Neuronal stem cell (in vitro differentiated cells): Measurements from ENCODE around the gene OR13C9.

Experiments used
- DNase-seq: peaks from one replicate; pipeline ENCODE4 v3.0.0-alpha.2; 2013; ENCODE audit warnings: low spot score
- H2AFZ ChIP-seq: one replicate; pipeline ENCODE4 v1.6.1; 2013; ENCODE audit warnings: mild to moderate bottlenecking, low read length, inconsistent platforms
- H2AK5ac ChIP-seq: 2 replicates; pipeline ENCODE4 v1.6.1; 2013; ENCODE audit warnings: low read depth, mild to moderate bottlenecking, inconsistent platforms, low read length, moderate library complexity, mixed read lengths
- H2BK120ac ChIP-seq: 2 replicates; pipeline ENCODE4 v1.6.1; 2013; ENCODE audit warnings: low read depth, mild to moderate bottlenecking, inconsistent platforms, low read length, moderate library complexity, mixed read lengths
- H2BK12ac ChIP-seq: one replicate; pipeline ENCODE4 v1.6.1; 2013; ENCODE audit warnings: low read length, inconsistent platforms
- H2BK15ac ChIP-seq: 2 replicates; pipeline ENCODE4 v1.6.1; 2013; ENCODE audit warnings: mild to moderate bottlenecking, low read length, inconsistent platforms, mixed read lengths
- H2BK5ac ChIP-seq: one replicate; pipeline ENCODE4 v1.6.1; 2013; ENCODE audit warnings: inconsistent platforms, mild to moderate bottlenecking, low read length, moderate library complexity
- H3K14ac ChIP-seq: one replicate; pipeline ENCODE4 v1.6.1; 2013; ENCODE audit warnings: low read length, inconsistent platforms
- H3K18ac ChIP-seq: 2 replicates; pipeline ENCODE4 v1.6.1; 2013; ENCODE audit warnings: low read length, inconsistent platforms
- H3K23ac ChIP-seq: 2 replicates; pipeline ENCODE4 v1.6.1; 2013; ENCODE audit warnings: low read depth, mild to moderate bottlenecking, mixed read lengths, low read length, inconsistent platforms; ENCODE audit not compliant: poor library complexity
- H3K27ac ChIP-seq: replicated peaks from 3 replicates; pipeline ENCODE4 v1.5.1; 2013; ENCODE audit warnings: low read length, inconsistent platforms
- H3K27me3 ChIP-seq, 3 experiments: 2 replicates each; pipeline ENCODE4 v1.6.1; 2013; ENCODE audit warnings: low read length in 3 of 3, mild to moderate bottlenecking in 2 of 3, inconsistent platforms in 1 of 3, low read depth in 1 of 3, mixed read lengths in 1 of 3, moderate library complexity in 1 of 3; ENCODE audit not compliant: control insufficient read depth in 3 of 3, insufficient read depth in 3 of 3
- H3K36me3 ChIP-seq, 2 donors: replicated peaks in 1 of 2; 2 replicates each; pipeline ENCODE4 v1.6.1; 2013; ENCODE audit warnings: low read length in 2 of 2; ENCODE audit not compliant: control insufficient read depth in 2 of 2, insufficient read depth in 2 of 2
- H3K4ac ChIP-seq: 2 replicates; pipeline ENCODE4 v1.6.1; 2013; ENCODE audit warnings: inconsistent platforms, mild to moderate bottlenecking, low read length, moderate library complexity
- H3K4me1 ChIP-seq, 2 donors: 1 replicate in 1 of 2; 2 replicates in 1 of 2; pipeline ENCODE4 v1.6.1; 2013; ENCODE audit warnings: low read length in 2 of 2, low read depth in 1 of 2; ENCODE audit not compliant: control insufficient read depth in 2 of 2, insufficient read depth in 1 of 2
- H3K4me2 ChIP-seq: one replicate; pipeline ENCODE4 v1.6.1; 2013; ENCODE audit warnings: mild to moderate bottlenecking, low read length, inconsistent platforms; ENCODE audit not compliant: insufficient read depth, poor library complexity, severe bottlenecking
- H3K4me3 ChIP-seq, 2 donors: 2 replicates each; pipeline ENCODE4 v1.5.1; 2013; ENCODE audit warnings: low read length in 2 of 2, mild to moderate bottlenecking in 2 of 2, inconsistent platforms in 1 of 2, moderate library complexity in 1 of 2
- H3K79me1 ChIP-seq: one replicate; pipeline ENCODE4 v1.6.1; 2013; ENCODE audit warnings: low read depth, mild to moderate bottlenecking, inconsistent platforms, low read length, moderate library complexity
- H3K9ac ChIP-seq: one replicate; pipeline ENCODE4 v1.6.1; 2013; ENCODE audit warnings: mild to moderate bottlenecking, low read depth, low read length, inconsistent platforms; ENCODE audit not compliant: poor library complexity
- H3K9me3 ChIP-seq, 2 donors: replicated peaks in 1 of 2; 2 replicates each; pipeline versions ENCODE3 to v1.6.1; 2013; ENCODE audit warnings: low read length in 2 of 2, mild to moderate bottlenecking in 2 of 2, inconsistent platforms in 1 of 2, low read depth in 1 of 2, mixed read lengths in 1 of 2, moderate library complexity in 1 of 2; ENCODE audit not compliant: control insufficient read depth in 2 of 2, insufficient read depth in 1 of 2
- H4K8ac ChIP-seq: one replicate; pipeline ENCODE4 v1.6.1; 2013; ENCODE audit warnings: low read depth, mild to moderate bottlenecking, inconsistent platforms, low read length, moderate library complexity
- H4K91ac ChIP-seq: one replicate; pipeline ENCODE4 v1.6.1; 2013; ENCODE audit warnings: low read length, low read depth, mild to moderate bottlenecking, inconsistent platforms; ENCODE audit not compliant: poor library complexity
- WGBS, 2 donors: extraction: QIAGEN DNeasy Blood & Tissue Kit; methylation state at CpG; one replicate each; pipeline ENCODE4 v1.1.7; 2013; ENCODE audit warnings: missing lambda C conversion rate in 2 of 2, mixed read lengths in 1 of 2; ENCODE audit not compliant: insufficient read length in 2 of 2, insufficient replicate concordance in 1 of 2; ENCODE audit errors: extremely low coverage in 2 of 2; 5-methylcytosine and 5-hydroxymethylcytosine counted together

The OR13C9 gene

GRCh38 chr9:104577263-104577662, 40.7 kb downstream of the OR13C9 start:
- Histone ChIP-seq H3K4ac (no peak overlapping the region), H3K27me3 (no peaks in the 10 kb centered on the region), H2BK15ac (no peak overlapping the region), H3K27ac (no peak overlapping the region), H3K36me3 (no peaks in the 10 kb centered on the region), H3K4me2 (no peak overlapping the region), H2BK12ac (no peak overlapping the region), H2AFZ (no peak overlapping the region), H3K4me3 (no peak overlapping the region), H3K4me1 (no peaks in the 10 kb centered on the region), H3K18ac (no peak overlapping the region), H3K79me1 (no peaks in the 10 kb centered on the region), H3K14ac (no peak overlapping the region), H3K9ac (no peak overlapping the region), H2BK5ac (no peak overlapping the region), H3K23ac (no peak overlapping the region), H2AK5ac (no peak overlapping the region), H4K8ac (no peak overlapping the region), H4K91ac (no peak overlapping the region), H3K9me3 (no peaks in the 10 kb centered on the region), H2BK120ac (no peak overlapping the region)
- DNase-seq, result no peak
- no CpG with 5 or more reads among the region's 5 CpGs for WGBS, 2 donors

DNA sequence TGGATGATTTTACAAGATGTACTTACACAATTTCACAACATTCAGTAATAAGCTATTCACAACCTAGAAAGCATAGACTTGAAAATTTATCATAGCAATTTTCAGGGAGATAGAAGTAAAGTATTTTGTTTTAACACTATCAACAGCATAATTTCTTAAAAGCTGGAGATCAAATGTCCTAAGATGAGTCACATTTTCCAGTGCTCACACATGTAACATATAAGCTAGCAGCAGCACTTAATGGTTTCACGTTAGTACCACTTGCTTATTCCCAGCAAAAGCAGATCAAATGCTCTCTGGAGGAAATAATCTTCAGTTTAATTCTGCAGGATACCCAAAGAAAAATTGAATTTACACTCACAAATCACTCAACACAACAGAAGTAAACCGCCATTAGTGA, 42.5 kb downstream of the OR13C9 start:
- DNase-seq, result no peak
- WGBS, 2 donors, result no CpG with 5 or more reads among the region's 2 CpGs

DNA sequence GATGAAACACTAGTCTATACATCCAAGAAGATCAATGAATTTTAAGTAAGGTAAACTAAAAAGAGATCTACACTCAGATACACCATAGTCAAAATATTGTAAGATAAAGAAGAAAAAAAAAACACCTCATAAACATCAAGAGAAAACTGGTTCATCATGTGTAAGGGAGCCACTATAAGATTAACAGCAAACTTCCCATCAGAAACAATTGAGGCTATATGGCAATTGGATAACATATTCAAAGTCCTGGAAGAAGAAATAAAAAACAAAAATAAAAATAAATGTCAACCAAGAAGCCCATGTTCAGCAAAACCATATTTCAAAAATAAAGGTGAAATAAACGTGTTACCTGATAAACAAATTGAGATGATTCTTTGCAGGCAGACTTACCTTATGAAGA, 45.4 kb downstream of the OR13C9 start:
- Histone ChIP-seq H2AK5ac (no peak overlapping the region), H3K27me3 (no peaks in the 10 kb centered on the region), H2BK15ac (no peak overlapping the region), H3K79me1 (no peaks in the 10 kb centered on the region), H3K4me3 (no peak overlapping the region), H3K23ac (no peak overlapping the region), H2BK12ac (no peak overlapping the region), H2AFZ (no peak overlapping the region), H2BK120ac (no peak overlapping the region), H3K9ac (no peak overlapping the region), H3K27ac (no peak overlapping the region), H2BK5ac (no peak overlapping the region), H3K9me3 (no peaks in the 10 kb centered on the region), H4K8ac (no peak overlapping the region), H3K36me3 (no peaks in the 10 kb centered on the region), H3K4ac (no peak overlapping the region), H4K91ac (no peak overlapping the region), H3K14ac (no peak overlapping the region), H3K4me2 (no peak overlapping the region), H3K4me1 (no peaks in the 10 kb centered on the region), H3K18ac (no peak overlapping the region)
- no CpG with 5 or more reads among the region's 1 CpG for WGBS, 2 donors
- DNase-seq, result no peak

More for the DNA sequence above, 42.5 kb downstream of the OR13C9 start:
- Histone ChIP-seq H3K79me1 (no peaks in the 10 kb centered on the region), H2AK5ac (no peak overlapping the region), H3K9me3 (no peaks in the 10 kb centered on the region), H3K36me3 (no peaks in the 10 kb centered on the region), H4K8ac (no peak overlapping the region), H3K9ac (no peak overlapping the region), H3K14ac (no peak overlapping the region), H2BK120ac (no peak overlapping the region), H3K27me3 (no peaks in the 10 kb centered on the region), H2BK15ac (no peak overlapping the region), H2BK5ac (no peak overlapping the region), H4K91ac (no peak overlapping the region), H3K23ac (no peak overlapping the region), H3K18ac (no peak overlapping the region), H2AFZ (no peak overlapping the region), H2BK12ac (no peak overlapping the region), H3K4me3 (no peak overlapping the region), H3K4me2 (no peak overlapping the region), H3K4me1 (no peaks in the 10 kb centered on the region), H3K4ac (no peak overlapping the region), H3K27ac (no peak overlapping the region)

- Histone ChIP-seq H3K4me1 (peaks cover 0 to 2% of the 10 kb centered on the region in 2 donors), H3K18ac (no peak within 1 kb of the TSS), H3K9ac (no peak within 1 kb of the TSS), H3K14ac (no peak within 1 kb of the TSS), H3K27ac (no peak within 1 kb of the TSS), H3K79me1 (no peaks in the 10 kb centered on the region), H3K4me2 (no peak within 1 kb of the TSS), H2BK15ac (no peak within 1 kb of the TSS), H3K27me3 (no peaks in the 10 kb centered on the region), H3K4me3 (no peak within 1 kb of the TSS), H3K36me3 (no peaks in the 10 kb centered on the region), H2BK5ac (no peak within 1 kb of the TSS), H3K23ac (no peak within 1 kb of the TSS), H2BK12ac (no peak within 1 kb of the TSS), H2AFZ (no peak within 1 kb of the TSS), H3K4ac (no peak within 1 kb of the TSS), H4K91ac (no peak within 1 kb of the TSS), H2BK120ac (no peak within 1 kb of the TSS), H2AK5ac (no peak within 1 kb of the TSS), H4K8ac (no peak within 1 kb of the TSS), H3K9me3 (no peaks in the 10 kb centered on the region)
- no CpG with 5 or more reads among the region's 4 CpGs for WGBS, 2 donors
- no peak for DNase-seq
Observed at GRCh38 chr9:104568868-104569267, 49.1 kb downstream of the OR13C9 start, which contains the start of gene OR13C8. Gene OR13C8 (plus strand): TSS chr9:104569168. CDS start chr9:104569168, 0 bp downstream.
